HG03060 (cell line): Measurements from ENCODE around the gene SPAG17.

Experiments used
- ATAC-seq: cut with Tn5 transposase; IDR thresholded peaks from one replicate; pipeline ENCODE4 v1.9.1; 2021; ENCODE audit warnings: low read depth, moderate number of reproducible peaks; ENCODE audit not compliant: unreplicated experiment

SPAG17 gene

DNA sequence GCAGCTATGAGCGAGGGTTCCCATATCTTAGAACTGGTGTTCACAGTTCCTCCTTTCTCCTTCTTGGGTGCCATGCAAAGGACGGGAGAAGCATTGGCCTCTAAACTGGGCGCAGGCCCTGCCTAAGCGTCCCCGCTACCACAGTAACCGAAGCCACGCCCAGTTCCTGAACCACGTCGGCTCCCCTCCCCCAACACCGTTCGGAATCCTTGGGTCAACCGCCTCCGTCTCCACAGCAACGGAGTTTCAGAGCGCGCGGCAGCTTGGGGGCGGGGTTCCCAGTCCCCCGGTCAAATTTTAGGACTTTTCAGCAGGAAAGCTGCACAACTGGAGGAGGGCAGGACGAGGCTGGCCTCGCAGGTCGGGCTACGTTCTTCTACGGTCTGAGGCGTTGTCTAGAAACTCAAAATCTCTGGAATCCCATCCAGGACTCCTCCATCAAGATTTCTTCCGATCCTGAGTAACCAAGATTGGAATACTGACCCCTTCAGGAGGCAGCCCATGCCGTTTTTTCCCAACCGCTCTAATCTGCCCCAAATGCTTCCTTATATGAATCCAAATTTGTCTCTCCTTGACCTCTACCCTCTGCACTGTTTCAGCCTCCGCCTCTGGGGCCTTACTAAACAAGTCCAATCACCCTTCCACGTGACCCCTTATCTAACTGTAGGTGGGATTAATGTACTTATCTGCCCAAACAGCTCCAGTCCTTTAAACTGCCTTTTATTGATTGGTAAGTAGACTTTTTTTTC lies at the start of gene SPAG17:
Gene SPAG17, minus strand, starts transcription at position 145 of the 749 bp plus-strand sequence. Its CDS starts 71 bp downstream, at position 74.
- ATAC-seq = no peak

DNA sequence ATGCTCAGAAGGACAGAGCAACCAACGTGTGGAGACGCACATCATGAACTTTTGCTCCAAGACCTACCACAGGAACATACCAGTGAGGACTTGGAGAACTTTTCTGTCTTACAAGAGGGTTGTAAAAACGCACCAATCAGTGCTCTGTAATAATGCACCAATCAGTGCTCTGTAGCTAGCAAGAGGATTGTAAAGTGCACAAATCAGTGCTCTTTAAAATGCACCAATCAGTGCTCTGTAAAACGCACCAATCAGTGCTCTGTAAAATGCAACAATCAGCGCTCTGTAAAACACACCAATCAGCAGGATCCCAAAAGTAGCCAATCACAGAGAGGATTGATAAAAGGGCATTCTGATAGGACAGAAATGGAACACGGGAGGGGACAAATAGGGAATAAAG lies 40.4 kb upstream of the SPAG17 start:
- ATAC-seq = no peak

DNA sequence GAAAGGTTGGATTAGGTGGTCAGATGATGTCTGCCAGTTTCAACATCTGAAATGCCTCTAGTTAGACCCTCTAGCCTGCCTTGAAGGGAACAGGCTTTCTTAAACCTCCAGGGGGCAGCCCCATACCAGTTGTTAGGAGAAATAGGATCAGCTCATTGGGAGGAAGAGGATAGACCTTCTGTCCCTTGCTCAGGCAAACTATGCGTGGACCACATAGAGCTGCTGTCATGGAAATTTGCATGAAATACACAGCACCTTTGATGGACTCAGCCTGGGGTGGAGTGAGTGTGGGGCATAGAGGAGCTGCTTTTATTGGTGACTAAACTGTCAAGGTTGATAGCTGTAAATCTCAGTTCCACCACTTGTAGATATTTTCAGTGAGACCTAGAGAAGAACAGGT lies 38.4 kb upstream of the SPAG17 start:
- no peak for ATAC-seq

DNA sequence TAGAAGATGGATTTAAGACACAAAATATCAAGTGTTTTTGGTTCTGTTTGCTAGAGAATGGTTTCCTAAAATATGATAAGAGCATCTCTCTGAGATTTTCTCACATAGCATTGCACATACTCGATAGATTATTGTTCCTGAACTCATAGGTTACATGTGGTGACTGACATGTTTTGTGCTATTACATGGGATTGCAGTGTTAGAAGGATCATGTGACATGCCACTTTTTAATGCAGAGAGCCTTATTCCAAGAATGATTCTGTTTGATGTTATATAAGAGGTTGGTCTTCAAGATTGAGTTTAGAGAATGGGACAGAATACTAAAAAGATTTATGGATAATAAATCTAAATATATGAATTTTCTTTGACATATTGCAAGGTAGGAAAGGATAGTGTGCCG lies 34.4 kb upstream of the SPAG17 start:
- no peak for ATAC-seq

DNA sequence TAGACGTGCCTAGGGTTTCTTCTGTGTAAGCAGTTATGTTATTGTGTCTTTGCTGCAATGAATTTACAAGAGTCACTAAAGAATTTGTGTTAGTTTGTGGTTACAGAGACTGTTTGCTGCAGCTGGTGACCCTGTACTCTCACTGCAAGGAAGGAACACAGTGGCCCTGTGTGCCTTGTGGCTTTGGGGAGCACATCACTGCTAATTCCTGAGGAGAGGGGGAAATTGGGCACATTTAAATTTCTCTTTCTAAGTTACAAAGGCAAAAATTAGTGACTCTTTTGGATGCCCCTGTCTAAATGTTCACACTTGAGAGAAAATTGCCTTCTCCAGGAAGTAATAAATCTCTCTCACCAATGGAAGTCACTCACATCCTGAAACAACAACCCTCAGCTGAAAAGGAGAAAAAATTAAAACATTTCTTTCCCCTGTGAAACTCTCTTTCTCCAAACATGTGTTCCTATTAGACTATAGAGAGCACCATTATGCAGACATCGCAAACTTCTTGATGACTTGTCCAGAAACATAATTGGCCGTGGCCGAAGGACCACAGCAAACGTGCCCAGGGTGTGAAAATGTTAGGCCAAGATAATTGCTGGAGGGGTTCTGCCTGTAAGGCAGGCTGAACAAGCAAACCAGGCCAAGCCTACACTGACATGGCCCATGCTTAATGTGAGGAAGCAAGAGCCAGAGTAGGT lies 32.3 kb upstream of the SPAG17 start:
- no peak for ATAC-seq

DNA sequence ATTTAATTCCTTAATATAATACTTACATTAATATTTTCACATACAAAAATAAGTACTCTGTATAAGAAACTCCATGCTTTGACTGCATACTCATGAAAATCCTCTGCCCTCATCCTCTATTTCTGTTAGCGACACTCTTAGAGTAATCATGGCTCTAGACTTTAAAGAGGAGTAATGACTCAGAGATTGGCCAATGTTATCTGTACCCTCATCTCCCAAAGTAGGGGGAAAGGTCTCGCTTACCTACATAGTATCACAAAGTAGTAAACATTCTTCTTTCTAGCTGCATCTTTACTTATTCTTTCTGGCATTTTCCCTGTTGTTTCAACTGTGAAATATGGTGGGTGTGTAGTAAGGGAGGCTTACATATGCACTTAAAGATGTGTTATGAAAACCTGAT lies 29.8 kb upstream of the SPAG17 start:
- ATAC-seq = no peak

DNA sequence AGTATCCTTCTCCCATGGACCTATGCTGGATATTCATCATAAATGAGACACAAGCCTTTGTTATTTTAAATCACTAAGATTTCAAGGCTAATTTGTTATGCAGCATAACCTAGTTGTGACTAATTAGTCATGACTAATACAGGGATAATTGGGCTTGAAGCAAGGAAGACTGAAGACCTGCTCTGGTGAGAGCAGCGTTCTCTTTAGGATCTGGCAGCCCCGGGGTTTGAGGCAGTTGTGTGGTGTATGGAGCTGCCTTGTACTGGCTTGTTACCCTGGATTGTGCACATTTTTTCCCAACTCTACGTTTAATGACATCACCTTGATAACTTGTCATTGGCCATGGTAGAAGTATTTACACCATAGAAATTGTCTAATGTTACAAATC lies 25.7 kb upstream of the SPAG17 start:
- no peak for ATAC-seq

DNA sequence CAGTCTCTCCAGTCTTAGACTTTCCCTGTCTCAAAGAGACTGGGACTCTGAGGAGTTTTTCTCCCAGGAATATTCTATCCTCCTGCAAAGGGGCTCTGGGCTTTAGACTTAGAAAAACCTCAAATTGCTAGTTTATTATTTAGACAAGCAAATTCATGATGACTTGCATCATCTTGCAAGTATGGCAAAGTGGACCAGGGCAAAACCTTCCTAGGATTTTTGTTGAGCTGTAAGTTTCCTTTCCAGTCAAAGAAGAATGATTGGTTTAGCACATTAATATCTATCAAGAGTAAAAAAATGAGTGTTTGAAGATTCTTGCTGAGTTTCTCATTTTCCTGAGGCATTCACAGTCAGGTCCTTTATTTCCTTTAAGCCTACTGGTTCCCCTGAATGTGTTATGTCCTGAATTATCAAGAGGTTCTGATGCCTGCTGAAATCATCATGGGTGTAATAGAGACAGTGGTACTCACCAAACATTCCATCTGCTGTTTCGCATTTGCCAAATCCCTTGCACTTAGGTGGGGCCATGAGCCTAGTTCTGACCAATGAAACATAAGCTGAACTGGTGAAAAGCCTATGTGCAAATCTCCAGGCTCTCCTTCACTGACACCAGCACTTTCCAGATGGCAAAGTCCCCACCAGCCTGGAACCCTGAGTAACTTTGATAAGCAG lies 25.2 kb upstream of the SPAG17 start:
- ATAC-seq = no peak

DNA sequence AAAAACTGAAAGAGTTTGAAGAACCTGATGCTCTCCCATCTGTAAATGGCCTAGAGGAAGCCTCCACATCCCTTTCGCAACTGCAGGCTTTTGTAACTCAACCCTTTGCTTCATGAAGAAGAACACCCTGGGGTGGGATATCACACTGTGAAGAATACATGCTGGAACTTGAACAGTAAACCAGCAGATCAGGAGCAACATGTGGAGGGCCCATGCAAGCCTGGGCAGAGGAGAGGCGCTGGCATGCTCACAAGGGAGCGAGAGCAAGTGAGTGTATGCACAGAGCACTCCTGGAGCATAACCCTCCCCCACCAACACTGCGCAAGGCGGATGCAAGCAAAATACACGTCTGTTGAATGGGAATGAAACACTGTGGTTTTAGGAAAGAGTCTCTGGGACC lies 24.6 kb upstream of the SPAG17 start:
- no peak for ATAC-seq

DNA sequence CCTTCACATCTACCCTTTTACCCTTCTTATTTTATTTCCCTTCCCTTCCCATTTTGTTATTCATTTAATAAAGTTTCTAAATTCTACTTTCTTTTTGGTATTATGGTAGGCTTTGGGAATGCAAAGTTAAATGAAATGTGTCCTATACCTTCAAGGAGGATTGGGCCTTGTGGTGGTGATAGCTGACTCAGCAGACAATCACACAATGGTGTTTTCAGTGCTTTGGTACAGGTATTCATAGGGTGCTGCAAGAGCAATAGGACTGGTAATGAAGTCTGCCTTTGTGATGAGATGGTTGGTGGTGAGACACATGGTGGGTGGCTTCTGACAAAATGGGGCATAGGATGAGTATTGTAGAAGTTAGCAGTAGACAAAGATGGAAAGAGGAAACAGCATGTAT lies 21.9 kb upstream of the SPAG17 start:
- no peak for ATAC-seq

DNA sequence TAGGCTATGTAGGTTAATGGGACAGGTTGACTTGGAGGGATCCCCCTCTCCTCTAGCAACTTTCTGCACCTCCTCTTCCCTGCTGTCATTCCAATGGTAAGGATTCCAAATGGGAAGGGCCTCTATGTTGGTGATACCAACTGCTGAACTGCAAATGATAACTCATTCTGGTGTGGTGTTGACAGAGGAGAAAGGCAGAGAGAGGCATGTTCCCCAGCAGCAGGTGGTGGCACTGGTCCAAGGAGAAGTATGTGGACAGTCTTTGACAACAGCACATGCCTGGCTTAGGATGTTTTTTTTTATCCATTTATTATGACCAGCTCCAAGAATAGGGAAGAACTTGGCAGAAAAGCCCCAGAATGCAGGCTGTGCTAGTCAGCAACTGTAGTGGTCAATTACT lies 19.6 kb upstream of the SPAG17 start:
- ATAC-seq = no peak

DNA sequence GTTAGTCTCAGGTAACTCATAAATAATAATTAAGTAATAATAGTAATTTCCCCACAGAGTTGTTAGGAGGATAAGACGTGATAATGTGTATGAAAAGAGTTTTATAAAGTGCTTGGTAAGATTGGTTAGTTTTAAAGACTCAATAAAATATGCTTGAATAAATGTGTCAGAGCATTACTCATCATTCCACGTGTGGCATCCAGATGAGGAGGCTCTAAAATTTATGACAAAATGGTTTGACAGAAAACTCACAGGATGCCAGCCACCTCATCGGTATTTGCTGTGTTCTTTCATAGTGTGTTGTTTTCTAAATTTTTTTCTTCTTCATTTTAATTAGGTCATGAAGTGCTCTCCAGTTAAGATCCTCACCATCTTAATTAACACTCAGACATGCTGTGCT lies 19.1 kb upstream of the SPAG17 start:
- no peak for ATAC-seq

DNA sequence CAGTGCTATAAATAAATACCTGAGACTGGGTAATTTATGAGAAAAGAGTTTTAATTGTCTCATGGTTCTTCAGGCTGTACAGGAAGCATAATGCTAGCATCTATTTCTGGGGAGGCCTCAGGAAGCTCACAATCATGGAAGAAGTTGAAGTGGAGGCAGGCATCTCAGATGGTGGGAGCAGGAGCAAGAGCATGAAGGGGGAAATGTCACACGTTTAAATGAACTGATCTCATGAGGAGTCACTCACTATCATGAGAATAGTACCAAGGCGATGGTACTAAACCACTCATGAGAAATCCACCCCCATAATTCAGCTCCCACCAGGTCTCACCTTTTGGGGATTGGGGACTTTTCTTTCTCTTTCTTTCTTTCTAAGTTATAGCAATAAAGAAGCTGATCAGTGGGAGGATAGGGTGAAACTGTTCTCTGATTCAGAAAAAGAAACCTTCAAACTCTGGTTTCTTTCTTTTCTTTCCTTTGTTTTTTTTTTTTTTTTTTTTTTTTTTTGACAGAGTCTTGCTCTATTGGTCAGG lies 17.1 kb upstream of the SPAG17 start:
- ATAC-seq = no peak

DNA sequence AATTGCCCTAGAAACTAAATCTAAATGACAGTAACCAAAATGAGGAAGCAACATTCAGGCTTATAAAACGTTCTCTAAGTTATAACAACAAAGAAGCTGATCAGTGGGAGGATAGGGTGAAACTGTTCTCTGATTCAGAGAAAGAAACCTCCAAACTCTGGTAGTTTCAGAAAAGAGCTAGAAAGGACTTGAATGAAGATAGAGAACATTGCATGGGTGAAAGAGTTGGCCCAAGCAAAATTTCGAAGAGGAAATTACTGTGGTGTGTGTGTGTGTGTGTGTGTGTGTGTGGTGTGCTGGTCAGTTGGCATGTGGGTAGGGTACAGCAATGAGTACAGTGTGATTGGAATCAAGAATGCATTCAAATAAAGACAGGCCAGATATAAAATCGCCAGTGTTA lies 16.5 kb upstream of the SPAG17 start:
- ATAC-seq = no peak

DNA sequence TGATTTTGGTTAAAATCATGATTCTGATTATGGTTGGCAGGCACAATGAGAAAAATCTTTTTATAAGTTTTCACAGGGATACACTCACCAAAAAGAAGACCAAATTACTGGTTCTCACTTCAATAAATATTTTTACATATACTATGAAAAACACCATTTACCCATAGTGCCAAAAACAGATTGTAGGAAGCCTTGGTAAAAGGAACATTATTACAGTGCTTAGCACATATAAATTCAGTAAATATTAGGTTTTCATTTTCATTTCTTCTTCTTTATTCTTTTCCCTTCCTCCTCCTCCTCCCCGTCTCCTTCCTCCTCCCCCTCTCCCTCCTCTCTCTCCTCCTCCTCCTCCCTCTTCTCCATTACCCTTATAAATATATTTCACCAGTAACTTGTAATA lies 15.8 kb upstream of the SPAG17 start:
- ATAC-seq = no peak

DNA sequence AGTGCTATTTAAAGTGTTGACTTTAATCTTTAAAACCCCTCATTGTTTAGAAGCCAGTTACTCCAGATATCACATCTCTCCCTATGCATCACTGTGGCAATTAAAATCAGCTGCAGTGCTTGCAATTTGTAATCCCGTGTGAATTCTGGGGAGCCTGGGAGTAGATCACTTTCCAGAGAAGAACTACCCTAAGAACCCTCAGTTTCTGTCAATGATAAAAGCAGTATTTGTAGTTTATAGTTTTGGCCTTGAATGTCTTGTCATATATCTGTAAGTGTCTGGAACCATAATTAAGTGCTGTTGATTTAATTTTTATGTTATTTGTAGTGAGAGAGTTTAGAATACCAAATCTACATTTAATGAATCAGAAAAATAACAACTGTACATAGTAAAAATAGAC lies 5.5 kb upstream of the SPAG17 start:
- no peak for ATAC-seq

DNA sequence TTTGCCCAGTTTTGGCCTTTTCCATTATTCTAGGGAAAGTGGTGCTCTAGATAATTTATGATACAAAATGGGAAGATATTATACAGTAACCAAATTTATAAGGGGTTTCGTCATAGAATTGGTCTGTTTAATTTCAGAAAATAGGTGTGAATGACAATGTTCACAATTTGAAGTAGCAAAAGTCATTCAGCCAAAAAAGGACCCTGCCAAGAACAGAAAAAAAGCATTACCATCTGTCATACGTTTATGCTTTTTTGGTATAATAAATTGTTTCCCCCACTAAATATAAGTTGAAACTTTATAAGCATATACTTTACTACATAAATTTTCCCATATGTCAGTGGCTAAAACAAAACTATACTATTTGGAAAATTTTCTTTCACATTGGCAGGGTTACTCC lies 4.5 kb upstream of the SPAG17 start:
- ATAC-seq = no peak

DNA sequence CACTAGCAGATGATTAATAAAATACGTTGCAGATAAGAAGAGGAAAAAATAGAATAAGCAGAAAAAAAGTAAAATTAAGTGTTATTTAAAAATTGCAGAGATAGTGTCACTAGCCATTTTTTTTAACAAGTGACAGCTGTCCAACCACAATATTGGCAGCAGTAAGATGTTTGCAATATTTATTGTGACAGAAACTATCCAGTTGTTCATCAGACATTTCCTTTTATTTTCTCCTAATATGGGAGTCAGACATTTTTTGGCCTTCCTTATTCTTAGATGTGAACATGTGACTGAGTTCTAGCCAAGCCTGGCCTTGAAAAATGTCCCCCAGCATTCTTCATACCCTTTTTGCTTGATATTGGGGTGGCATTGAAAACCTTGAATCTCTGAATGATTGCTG lies 3.4 kb upstream of the SPAG17 start:
- ATAC-seq = no peak

DNA sequence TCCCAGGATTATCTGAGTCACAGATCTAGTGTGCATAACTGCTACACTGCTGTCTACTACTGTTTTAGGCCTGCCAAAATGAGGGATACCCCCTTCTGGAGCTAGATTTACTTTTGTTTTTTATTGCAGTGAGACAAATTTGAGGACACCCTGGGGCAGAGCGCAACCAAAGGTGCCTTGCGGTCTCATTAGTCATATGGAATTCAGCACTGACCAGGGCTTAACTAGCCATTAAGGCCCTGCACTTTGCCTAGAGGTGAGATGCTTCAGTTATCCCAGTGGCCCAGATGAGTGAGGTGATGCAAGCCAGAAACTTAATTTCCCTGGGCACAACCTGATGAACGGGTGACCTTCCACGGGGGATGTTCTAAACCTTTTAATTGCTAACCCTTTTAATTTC lies 998 bp upstream of the SPAG17 start:
- ATAC-seq = no peak

DNA sequence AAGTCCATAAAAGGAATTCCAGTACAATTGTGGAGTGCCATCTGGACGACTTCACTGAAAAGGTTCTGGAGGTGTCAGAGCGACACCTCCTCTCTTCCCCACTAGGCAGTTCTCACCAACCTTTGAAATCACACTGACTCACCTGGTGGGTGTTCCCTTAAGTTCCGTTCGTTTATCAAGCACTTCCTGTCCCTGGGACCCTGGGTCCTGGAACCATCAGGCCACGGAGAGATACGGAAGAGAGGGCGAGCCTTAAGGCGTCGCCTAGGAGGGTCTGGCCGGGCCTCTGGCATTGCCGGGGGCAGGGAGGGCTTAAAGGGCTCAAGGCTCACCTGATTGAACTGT lies 317 bp downstream of the SPAG17 start:
- ATAC-seq = no peak

DNA sequence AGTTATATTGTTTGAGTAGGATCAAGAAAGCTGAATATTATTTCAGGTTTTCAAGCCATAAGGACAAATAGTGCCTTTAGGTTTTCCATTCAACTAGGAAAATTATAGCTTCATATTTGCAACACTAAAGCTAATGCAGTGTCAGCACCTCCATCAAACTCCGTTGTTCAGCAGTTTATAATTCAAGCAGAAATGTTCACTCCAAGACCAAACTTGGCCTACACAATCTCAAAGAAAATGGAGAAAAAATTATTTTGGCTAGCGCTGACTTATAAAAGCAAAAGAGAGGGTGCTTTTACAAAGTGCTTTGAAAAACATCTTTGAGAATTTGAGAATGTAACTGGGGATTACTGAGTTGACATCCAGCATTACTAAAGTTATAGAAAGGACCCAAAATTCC lies 1.4 kb downstream of the SPAG17 start:
- ATAC-seq = no peak

DNA sequence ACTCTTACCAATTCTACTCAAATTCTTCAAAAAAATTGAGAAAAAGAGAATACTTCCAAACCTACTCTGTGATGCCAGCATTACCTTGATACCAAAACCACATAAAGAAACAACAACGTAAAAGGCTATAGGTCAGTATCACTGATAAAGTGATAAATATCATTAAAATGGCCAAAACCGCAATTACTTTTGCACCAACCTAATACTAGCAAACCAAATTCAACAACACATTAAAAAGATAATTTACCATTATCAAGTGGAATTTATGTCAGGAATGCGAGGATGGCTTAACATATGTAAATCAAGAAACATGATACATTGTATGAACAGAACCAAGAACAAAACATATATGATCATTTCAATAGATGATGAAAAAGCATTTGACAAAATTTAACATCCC lies 7.0 kb downstream of the SPAG17 start:
- no peak for ATAC-seq
